GM12875 (cell line): ENCODE data around the gene SECTM1.

Source experiments
- H3K4me3 ChIP-seq: one replicate; pipeline ENCODE4 v1.5.1; 2011; ENCODE audit warnings: low read depth, low read length, control low read depth
- TF ChIP-seq, protein P1 (sequence below): IDR thresholded peaks from 2 replicates; pipeline ENCODE4 v1.5.1; 2011; ENCODE audit warnings: low read depth, mild to moderate bottlenecking, control low read depth, inconsistent platforms, low read length, moderate library complexity, borderline replicate concordance; ENCODE audit not compliant: insufficient read depth

The SECTM1 gene

DNA sequence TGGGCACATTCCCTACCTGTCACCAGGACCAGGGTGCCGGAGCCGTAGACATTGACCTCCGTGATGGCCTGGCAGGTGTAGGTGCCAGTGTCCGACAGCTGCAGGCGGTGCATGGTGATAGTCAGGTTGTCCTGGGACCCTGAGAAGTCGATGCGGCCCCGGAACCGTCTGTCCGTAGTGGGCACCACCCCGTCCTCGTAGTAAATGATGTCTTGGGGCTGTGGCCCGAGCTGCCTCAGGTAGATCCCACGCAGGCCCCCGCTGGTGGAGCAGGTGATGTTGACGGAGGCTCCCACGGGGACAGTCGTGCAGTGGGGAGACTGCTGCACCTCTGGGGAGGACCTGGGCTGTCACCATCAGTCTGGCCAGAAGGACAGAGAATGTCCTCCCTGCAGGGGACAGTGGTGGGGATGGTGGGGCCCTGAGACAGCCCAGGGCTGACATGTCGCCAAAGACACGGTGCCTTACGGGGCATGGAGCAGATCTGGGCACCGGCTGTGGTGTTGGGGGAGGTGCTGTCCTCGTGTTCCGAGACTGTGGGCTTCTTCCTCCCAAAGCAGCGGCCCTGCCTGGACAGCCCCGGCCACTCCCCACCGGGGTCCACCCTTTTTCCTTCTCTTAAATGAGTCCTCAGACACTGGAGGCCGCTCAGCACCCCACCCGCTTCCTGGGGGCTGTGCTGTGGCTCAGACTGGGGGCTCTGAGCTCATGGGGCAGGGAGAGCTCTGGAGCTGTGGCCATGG is 16.7 kb downstream of the SECTM1 start:
- TF ChIP-seq, protein P1, sequence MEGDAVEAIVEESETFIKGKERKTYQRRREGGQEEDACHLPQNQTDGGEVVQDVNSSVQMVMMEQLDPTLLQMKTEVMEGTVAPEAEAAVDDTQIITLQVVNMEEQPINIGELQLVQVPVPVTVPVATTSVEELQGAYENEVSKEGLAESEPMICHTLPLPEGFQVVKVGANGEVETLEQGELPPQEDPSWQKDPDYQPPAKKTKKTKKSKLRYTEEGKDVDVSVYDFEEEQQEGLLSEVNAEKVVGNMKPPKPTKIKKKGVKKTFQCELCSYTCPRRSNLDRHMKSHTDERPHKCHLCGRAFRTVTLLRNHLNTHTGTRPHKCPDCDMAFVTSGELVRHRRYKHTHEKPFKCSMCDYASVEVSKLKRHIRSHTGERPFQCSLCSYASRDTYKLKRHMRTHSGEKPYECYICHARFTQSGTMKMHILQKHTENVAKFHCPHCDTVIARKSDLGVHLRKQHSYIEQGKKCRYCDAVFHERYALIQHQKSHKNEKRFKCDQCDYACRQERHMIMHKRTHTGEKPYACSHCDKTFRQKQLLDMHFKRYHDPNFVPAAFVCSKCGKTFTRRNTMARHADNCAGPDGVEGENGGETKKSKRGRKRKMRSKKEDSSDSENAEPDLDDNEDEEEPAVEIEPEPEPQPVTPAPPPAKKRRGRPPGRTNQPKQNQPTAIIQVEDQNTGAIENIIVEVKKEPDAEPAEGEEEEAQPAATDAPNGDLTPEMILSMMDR = no peak
- H3K4me3 ChIP-seq = no peak overlapping the region

DNA sequence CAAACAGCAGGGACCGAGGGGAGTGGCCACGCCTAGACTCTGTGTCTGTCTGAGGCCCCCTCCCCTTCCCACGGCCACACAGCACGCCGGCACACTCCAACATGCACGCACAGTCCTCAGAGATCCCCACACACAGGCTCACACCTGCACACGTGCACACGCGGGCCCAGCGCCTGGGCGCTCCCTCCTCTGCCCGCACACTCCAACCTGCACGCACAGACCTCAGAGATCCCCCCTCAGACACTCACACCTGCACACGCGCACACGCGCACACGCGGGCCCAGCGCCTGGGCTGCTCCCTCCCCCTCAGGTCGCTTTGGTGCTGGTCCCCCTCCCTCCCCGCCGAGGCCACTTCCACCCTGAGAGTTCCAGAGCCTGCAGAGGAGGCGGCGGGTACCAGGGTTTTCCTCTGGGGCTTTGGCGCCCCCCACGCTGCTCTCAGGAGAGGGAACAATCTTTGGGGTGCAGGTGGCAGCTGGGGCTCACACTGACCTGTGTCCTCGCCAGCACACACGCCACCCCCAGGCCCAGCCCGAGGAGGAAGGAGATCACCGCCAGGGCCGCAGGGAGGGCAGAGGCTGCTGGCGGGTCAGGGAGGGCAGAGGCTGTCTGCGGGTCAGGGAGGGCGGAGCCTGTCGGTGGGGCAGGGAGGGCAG is 17.7 kb downstream of the SECTM1 start:
- TF ChIP-seq, protein P1 = no peak
- no peak overlapping the region for H3K4me3 ChIP-seq

DNA sequence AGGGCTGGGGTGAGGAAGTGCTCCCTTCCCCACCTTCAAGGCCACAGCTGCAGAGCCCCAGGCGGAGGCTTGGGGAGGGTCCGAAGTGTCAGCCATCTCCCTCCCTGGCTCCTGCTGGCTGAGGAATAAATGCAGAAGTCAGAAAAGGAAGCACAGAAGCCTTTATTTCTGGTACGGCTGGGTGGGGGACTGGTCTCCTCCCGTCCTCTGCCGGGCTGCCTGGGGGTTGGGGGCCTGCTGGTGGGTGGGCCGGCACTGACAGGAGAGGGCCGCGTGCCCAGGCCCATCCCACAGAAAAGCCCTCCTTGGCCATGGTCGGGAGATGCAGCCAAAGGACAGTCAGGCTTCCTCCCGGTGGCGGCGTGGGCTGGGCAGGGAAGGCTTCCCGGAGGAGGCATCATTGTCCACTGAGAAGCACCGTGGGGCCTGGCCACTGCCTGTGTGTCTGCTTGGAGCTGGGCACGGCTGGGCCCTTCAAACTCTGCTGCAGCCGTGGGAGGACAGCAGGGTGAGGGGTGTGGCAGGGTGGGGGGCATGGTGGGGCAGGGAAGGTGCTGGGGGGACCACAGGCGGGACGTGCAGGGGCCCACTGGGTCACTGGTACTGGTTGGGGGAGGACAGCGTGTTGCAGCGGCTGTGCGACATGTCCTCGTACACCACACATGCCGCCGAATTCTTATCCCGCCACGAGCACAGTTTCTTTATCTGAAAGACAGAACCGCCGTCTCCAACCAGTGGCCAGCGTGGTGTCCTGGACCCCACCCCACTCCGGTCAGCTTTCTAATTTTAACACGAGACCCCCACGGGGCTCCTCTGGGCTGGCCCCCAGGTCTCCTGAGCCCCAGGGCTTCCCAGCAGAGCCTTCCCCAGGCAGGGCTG is 18.6 kb downstream of the SECTM1 start:
- TF ChIP-seq, protein P1 = no peak
- H3K4me3 ChIP-seq = no peak overlapping the region

DNA sequence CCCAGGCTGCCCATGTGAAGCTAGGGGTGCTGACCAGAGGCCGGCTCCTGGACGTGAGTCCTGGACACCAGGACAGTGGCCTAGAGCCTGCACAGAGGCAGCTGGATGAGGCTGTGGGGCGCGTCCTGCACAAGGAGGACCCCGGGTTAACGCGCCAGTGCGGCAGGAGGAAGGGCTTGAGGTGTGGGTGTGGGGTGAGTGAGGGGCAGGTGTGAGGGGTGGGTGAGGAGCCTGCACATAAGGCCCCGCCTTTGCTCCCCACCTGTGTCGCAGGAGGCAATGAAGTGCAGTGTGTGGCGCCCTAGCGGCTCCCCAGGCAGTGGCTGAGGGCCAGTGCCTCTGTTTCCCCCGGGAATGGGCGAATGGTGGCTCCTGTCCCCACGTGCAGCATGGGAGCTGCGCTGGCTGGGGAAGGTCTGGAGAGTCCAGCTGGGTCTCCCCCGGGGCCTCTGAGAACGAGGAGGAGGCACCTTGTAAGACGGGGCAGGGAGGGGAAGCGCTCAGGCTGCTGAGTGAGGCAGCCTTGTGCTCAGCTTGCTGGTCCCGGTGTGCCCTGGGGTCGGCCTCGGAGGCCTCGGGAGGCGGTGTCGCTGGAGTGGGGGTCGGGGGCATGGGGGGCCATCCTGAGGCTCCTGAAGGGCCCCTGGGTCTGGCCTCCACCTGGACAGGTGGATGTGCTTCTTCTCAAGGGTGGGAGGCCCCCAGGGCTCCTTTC is 19.4 kb downstream of the SECTM1 start:
- no peak overlapping the region for H3K4me3 ChIP-seq
- TF ChIP-seq, protein P1 = no peak

DNA sequence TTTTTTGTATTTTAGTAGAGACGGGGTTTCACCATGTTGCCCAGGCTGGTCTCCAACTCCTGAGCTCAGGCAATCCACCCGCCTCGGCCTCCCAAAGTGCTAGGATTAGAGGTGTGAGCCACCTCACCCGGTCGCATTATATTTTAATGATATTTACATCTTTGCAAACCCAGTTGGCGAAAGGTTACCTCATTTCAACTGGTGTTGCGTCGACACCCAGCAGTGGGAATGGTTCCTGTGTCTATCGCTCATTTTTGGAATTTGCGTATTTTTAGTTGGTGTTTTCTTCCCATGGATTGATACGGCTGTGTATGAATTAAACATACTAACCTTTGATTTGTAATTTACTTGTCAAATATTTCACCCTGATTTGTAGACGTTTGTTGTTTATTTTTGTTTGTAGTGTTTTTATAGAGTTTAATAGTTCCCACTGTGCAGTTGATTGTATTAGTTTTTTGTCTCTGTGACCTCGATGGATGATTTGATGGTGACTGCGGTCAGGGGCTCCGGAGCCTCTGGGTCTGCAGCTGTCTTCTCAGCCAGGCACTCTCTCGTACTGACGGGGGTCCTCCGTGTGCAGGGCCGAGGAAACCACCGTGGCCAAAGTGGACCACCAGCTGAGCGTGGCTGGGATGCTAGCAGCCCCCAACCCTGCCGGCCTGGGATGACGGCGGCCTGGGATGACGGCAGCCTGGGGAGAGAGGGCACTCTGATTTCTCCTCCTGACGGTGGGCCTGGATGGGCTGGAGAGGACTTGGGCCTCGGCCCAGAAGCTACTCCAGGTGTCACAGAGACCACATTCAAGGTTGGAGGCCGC is 20.2 kb downstream of the SECTM1 start:
- TF ChIP-seq, protein P1 = no peak
- no peak overlapping the region for H3K4me3 ChIP-seq

DNA sequence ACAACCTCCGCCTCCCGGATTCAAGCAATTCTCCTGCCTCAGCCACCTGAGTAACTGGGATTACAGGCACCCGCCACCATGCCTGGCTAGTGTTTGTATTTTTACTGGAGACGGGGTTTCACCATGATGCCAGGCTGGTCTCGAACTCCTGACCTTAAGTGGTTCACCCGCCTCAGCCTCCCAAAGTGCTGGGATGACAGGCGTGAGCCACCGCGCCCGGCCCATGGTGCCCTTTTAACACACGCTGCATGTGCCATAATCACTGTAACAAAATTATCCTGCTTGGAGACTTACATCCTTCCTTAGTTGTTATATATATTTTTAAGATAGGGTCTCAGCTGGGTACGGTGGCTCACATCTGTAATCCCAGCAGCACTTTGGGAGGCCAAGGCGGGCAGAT is 21.6 kb downstream of the SECTM1 start:
- no peak overlapping the region for H3K4me3 ChIP-seq
- TF ChIP-seq, protein P1 = no peak
